ENCODE data around the gene OTUB2.

DNA sequence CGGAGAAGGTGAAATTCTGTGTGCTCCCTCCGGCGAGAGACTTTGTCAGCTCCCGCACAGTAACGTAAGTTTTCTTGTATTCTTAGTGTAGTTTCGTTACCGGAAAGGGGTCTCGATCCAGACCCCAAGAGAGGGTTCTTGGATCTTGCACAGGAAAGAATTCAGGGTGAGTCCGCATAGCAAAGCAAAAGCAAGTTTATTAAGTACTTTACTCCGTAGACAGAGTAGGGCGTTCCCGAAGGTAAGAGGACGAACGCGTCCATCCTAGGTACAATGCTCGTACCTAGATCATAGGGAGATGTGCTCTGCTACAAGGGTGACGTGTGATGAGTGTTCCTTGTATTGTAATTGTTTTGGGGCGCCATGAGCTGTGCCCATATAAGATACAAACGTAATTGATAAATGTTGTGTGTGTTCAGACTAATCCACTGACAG lies 55.3 kb downstream of the OTUB2 start:
- TF ChIP-seq, protein P1, sequence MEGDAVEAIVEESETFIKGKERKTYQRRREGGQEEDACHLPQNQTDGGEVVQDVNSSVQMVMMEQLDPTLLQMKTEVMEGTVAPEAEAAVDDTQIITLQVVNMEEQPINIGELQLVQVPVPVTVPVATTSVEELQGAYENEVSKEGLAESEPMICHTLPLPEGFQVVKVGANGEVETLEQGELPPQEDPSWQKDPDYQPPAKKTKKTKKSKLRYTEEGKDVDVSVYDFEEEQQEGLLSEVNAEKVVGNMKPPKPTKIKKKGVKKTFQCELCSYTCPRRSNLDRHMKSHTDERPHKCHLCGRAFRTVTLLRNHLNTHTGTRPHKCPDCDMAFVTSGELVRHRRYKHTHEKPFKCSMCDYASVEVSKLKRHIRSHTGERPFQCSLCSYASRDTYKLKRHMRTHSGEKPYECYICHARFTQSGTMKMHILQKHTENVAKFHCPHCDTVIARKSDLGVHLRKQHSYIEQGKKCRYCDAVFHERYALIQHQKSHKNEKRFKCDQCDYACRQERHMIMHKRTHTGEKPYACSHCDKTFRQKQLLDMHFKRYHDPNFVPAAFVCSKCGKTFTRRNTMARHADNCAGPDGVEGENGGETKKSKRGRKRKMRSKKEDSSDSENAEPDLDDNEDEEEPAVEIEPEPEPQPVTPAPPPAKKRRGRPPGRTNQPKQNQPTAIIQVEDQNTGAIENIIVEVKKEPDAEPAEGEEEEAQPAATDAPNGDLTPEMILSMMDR (IDR thresholded peaks at IDR 0.05; ENCODE audit: poor library complexity) = no peak
- no peak for TF ChIP-seq EZH2phosphoT487 (IDR thresholded peaks at IDR 0.05; ENCODE audit: low read depth, severe bottlenecking, unreplicated experiment)
